K562 (cell line): Measurements from ENCODE around the gene PPP1R13L.

Experiments
- TF ChIP-seq, protein P1 (sequence below): conservative IDR thresholded peaks from 2 replicates; pipeline ENCODE4 v1.6.1; 2011; ENCODE audit warnings: low read depth, mild to moderate bottlenecking, low read length; ENCODE audit not compliant: control insufficient read depth
- TF ChIP-seq, protein P2 (sequence below): sonication (generic); formaldehyde crosslinking; IDR thresholded peaks from 2 replicates; pipeline ENCODE4 v1.8.0; 2022; ENCODE audit warnings: mild to moderate bottlenecking, missing genetic modification reagents, borderline replicate concordance

DNA sequence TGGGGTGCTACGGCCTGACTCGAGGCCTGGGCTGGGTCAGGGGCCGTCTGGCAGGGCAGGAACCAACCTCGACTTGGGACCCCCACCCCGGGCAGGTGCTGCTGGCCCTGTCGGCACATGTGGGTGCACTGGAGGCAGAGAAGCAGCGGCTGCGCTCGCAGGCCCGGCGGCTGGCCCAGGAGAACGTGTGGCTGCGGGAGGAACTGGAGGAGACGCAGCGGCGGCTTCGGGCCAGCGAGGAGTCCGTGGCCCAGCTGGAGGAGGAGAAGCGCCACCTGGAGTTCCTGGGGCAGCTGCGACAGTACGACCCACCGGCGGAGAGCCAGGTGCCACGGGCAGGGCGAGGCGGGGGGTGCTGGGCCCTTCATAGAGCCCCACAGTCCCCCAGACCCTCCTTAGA, 58.4 kb downstream of the PPP1R13L start:
- TF ChIP-seq, protein P1, sequence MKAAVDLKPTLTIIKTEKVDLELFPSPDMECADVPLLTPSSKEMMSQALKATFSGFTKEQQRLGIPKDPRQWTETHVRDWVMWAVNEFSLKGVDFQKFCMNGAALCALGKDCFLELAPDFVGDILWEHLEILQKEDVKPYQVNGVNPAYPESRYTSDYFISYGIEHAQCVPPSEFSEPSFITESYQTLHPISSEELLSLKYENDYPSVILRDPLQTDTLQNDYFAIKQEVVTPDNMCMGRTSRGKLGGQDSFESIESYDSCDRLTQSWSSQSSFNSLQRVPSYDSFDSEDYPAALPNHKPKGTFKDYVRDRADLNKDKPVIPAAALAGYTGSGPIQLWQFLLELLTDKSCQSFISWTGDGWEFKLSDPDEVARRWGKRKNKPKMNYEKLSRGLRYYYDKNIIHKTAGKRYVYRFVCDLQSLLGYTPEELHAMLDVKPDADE, result no peak
- TF ChIP-seq, protein P2, sequence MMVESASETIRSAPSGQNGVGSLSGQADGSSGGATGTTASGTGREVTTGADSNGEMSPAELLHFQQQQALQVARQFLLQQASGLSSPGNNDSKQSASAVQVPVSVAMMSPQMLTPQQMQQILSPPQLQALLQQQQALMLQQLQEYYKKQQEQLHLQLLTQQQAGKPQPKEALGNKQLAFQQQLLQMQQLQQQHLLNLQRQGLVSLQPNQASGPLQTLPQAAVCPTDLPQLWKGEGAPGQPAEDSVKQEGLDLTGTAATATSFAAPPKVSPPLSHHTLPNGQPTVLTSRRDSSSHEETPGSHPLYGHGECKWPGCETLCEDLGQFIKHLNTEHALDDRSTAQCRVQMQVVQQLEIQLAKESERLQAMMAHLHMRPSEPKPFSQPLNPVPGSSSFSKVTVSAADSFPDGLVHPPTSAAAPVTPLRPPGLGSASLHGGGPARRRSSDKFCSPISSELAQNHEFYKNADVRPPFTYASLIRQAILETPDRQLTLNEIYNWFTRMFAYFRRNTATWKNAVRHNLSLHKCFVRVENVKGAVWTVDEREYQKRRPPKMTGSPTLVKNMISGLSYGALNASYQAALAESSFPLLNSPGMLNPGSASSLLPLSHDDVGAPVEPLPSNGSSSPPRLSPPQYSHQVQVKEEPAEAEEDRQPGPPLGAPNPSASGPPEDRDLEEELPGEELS, result no peak
